CD14-positive monocyte (primary cell): Measurements from ENCODE around the gene DYRK1A. TPM values are rescaled to one million over a fixed set of nuclear protein-coding genes. Genes with fewer than 3 reads are reported as not detected.

ENCODE experiments used
- DNase-seq, 3 donors: peaks; one replicate each; pipeline ENCODE4 v3.0.0-alpha.2; 2011 to 2022
- H2AFZ ChIP-seq: 2 replicates; pipeline ENCODE4 v1.6.0; 2012; ENCODE audit warnings: mild to moderate bottlenecking, low read depth, low read length, inconsistent platforms; ENCODE audit not compliant: insufficient read depth, poor library complexity, severe bottlenecking
- H3K27ac ChIP-seq, 2 donors: 1 replicate in 1 of 2; 2 replicates in 1 of 2; pipeline ENCODE4 v1.5.1; 2012 to 2013; ENCODE audit warnings: low read length in 2 of 2, control low read depth in 1 of 2, inconsistent platforms in 1 of 2, low read depth in 1 of 2, mild to moderate bottlenecking in 1 of 2
- H3K27me3 ChIP-seq, 2 donors: one replicate each; pipeline versions ENCODE4 v1.6.0 to v1.6.1; 2011 to 2013; ENCODE audit warnings: low read length in 2 of 2; ENCODE audit not compliant: control insufficient read depth in 2 of 2, insufficient read depth in 2 of 2
- H3K36me3 ChIP-seq, 2 donors: replicated peaks in 1 of 2; 1 replicate in 1 of 2; 2 replicates in 1 of 2; pipeline versions ENCODE4 v1.5.1 to v1.6.1; 2012 to 2013; ENCODE audit warnings: low read length in 2 of 2, control low read depth in 1 of 2, inconsistent platforms in 1 of 2, mild to moderate bottlenecking in 1 of 2; ENCODE audit not compliant: insufficient read depth in 2 of 2, control insufficient read depth in 1 of 2
- H3K4me1 ChIP-seq, 2 donors: 1 replicate in 1 of 2; 2 replicates in 1 of 2; pipeline versions ENCODE4 v1.5.1 to v1.6.1; 2012 to 2013; ENCODE audit warnings: low read length in 2 of 2, control low read depth in 1 of 2, inconsistent platforms in 1 of 2, mild to moderate bottlenecking in 1 of 2, moderate library complexity in 1 of 2; ENCODE audit not compliant: insufficient read depth in 2 of 2, control insufficient read depth in 1 of 2
- H3K4me2 ChIP-seq: replicated peaks from 2 replicates; pipeline ENCODE3; 2012; ENCODE audit warnings: low read length, moderate library complexity, mild to moderate bottlenecking; ENCODE audit not compliant: poor library complexity, severe bottlenecking; ENCODE audit errors: extremely low read depth
- H3K4me3 ChIP-seq, 3 experiments: fragments of 200-600 bp in 1 of 3; sonication (generic) in 1 of 3; replicated peaks in 1 of 3; 1 replicate in 2 of 3; 2 replicates in 1 of 3; pipeline ENCODE4 v1.5.1; 2011 to 2013; ENCODE audit warnings: low read length in 3 of 3, mild to moderate bottlenecking in 3 of 3, control low read depth in 2 of 3, low read depth in 2 of 3, inconsistent platforms in 1 of 3, moderate library complexity in 1 of 3
- H3K79me2 ChIP-seq: 2 replicates; pipeline ENCODE4 v1.6.0; 2012; ENCODE audit warnings: mild to moderate bottlenecking, control low read depth, inconsistent platforms, low read length, moderate library complexity; ENCODE audit not compliant: insufficient read depth
- H3K9ac ChIP-seq: 2 replicates; pipeline ENCODE4 v1.6.0; 2017; ENCODE audit warnings: low read length, mild to moderate bottlenecking; ENCODE audit not compliant: insufficient read depth, poor library complexity, severe bottlenecking
- H3K9me3 ChIP-seq, 2 donors: replicated peaks in 1 of 2; 1 replicate in 1 of 2; 2 replicates in 1 of 2; pipeline versions ENCODE4 v1.5.1 to v1.6.1; 2012 to 2013; ENCODE audit warnings: low read length in 2 of 2, control low read depth in 1 of 2; ENCODE audit not compliant: control insufficient read depth in 1 of 2, insufficient read depth in 1 of 2
- H4K20me1 ChIP-seq: 2 replicates; pipeline ENCODE4 v1.6.0; 2012; ENCODE audit warnings: mild to moderate bottlenecking, low read length, control low read depth, moderate library complexity; ENCODE audit not compliant: insufficient read depth
- H3K27ac Mint-ChIP-seq, 7 donors: one replicate each; pipeline ENCODE4 v1.8.0; 2020; ENCODE audit warnings: mild to moderate bottlenecking in 7 of 7, mixed read lengths in 7 of 7, moderate library complexity in 6 of 7, inconsistent platforms in 2 of 7
- H3K27me3 Mint-ChIP-seq, 3 donors: one replicate each; pipeline ENCODE4 v1.8.0; 2021 to 2022; ENCODE audit warnings: low read depth in 3 of 3, mild to moderate bottlenecking in 3 of 3, mixed read lengths in 3 of 3, moderate library complexity in 3 of 3, inconsistent platforms in 1 of 3
- H3K36me3 Mint-ChIP-seq, 2 donors: one replicate each; pipeline ENCODE4 v1.8.0; 2020; ENCODE audit warnings: mixed read lengths in 2 of 2, inconsistent platforms in 1 of 2, mild to moderate bottlenecking in 1 of 2
- H3K4me1 Mint-ChIP-seq: one replicate; pipeline ENCODE4 v1.8.0; 2020; ENCODE audit warnings: mild to moderate bottlenecking, mixed read lengths
- H3K4me3 Mint-ChIP-seq, 2 donors: one replicate each; pipeline ENCODE4 v1.8.0; 2020; ENCODE audit warnings: mild to moderate bottlenecking in 2 of 2, mixed read lengths in 2 of 2, moderate library complexity in 1 of 2
- H3K9me3 Mint-ChIP-seq, 7 donors: one replicate each; pipeline ENCODE4 v1.8.0; 2020 to 2022; ENCODE audit warnings: mixed read lengths in 7 of 7, mild to moderate bottlenecking in 6 of 7, moderate library complexity in 6 of 7, inconsistent platforms in 2 of 7
- CTCF ChIP-seq: fragments of 200-600 bp; IDR thresholded peaks from one replicate; pipeline ENCODE4 v1.8.0; 2022; ENCODE audit warnings: antibody characterized with exemption, mild to moderate bottlenecking
- WGBS: methylation state at CpG from one replicate; pipeline ENCODE4 v1.1.5; 2013; ENCODE audit warnings: missing lambda C conversion rate; ENCODE audit not compliant: insufficient coverage; 5-methylcytosine and 5-hydroxymethylcytosine counted together
- intact Hi-C, 2 donors: fragments of 100-400 bp; cut with micrococcal nuclease; formaldehyde crosslinking; loops; one replicate each; pipeline versions ENCODE4 v1.15.0 to v1.15.1; 2023
- polyA plus RNA-seq, 3 donors: library from polyadenylated mRNA; depleted of rRNA in 1 of 3; unstranded in 2 of 3; stranded (reverse) in 1 of 3; fragments of 300-500 nt in 2 of 3; fragments of >200 nt in 1 of 3; fragmentation: Illumina TruSeq in 2 of 3; gene quantifications; 1 replicate in 2 of 3; 2 replicates in 1 of 3; pipeline ENCODE4 v1.2.3, GENCODE V29; 2012 to 2021

DYRK1A gene
- polyA plus RNA-seq, 3 donors = 1.8 to 53.5 (median 2.4) TPM

- no peak overlapping the region for H3K4me2 ChIP-seq
- no peak overlapping the region for H2AFZ ChIP-seq
- no peaks in the 10 kb centered on the region for H3K9me3 ChIP-seq
- intact Hi-C loops = no loop called here
- H4K20me1 ChIP-seq = peaks cover 100% of the 10 kb centered on the region
- H3K9ac ChIP-seq = no peak overlapping the region
- no peak overlapping the region for H3K4me3 ChIP-seq
- H3K27ac Mint-ChIP-seq = peak overlapping the region in 1 of 7 donors; percentile 16
- no peaks in the 10 kb centered on the region for H3K36me3 ChIP-seq
- peaks cover 100% of the 10 kb centered on the region for H3K79me2 ChIP-seq
- H3K9me3 Mint-ChIP-seq = peaks cover 0 to 7% (median 0%) of the 10 kb centered on the region in 7 donors
- peak overlapping the region in 1 of 2 donors; percentile 13 for H3K27ac ChIP-seq
- peaks cover 3 to 6% of the 10 kb centered on the region in 2 donors for H3K36me3 Mint-ChIP-seq
- peaks cover 46% of the 10 kb centered on the region for H3K4me1 Mint-ChIP-seq
- H3K4me1 ChIP-seq = peaks cover 0 to 3% of the 10 kb centered on the region in 2 donors
- H3K4me3 Mint-ChIP-seq = no peak overlapping the region
- H3K27me3 ChIP-seq = no peaks in the 10 kb centered on the region
- TF ChIP-seq CTCF = no peak
- H3K27me3 Mint-ChIP-seq = no peaks in the 10 kb centered on the region
- DNase-seq = no peak
- 86% methylated on average over 3 of the region's 6 CpGs for WGBS
These were observed 30.3 kb downstream of the DYRK1A start for GRCh38 chr21:37396855-37397254.

- H3K4me3 ChIP-seq = no peak overlapping the region
- H3K79me2 ChIP-seq = peaks cover 100% of the 10 kb centered on the region
- H3K36me3 ChIP-seq = no peaks in the 10 kb centered on the region
- no CpG with 5 or more reads among the region's 5 CpGs for WGBS
- H3K27me3 ChIP-seq = no peaks in the 10 kb centered on the region
- peaks cover 100% of the 10 kb centered on the region for H4K20me1 ChIP-seq
- TF ChIP-seq CTCF = no peak
- H3K9me3 Mint-ChIP-seq = peaks cover 0 to 11% (median 7%) of the 10 kb centered on the region in 7 donors
- H3K4me2 ChIP-seq = no peak overlapping the region
- H3K27me3 Mint-ChIP-seq = no peaks in the 10 kb centered on the region
- DNase-seq = no peak
- H3K4me1 ChIP-seq = no peaks in the 10 kb centered on the region
- intact Hi-C loops = no loop called here
- peaks cover 36% of the 10 kb centered on the region for H3K4me1 Mint-ChIP-seq
- H3K9me3 ChIP-seq = peaks cover 0 to 3% of the 10 kb centered on the region in 2 donors
- peak overlapping the region in 5 of 7 donors; percentile 1 to 78 (median 66) for H3K27ac Mint-ChIP-seq
- no peak overlapping the region for H3K9ac ChIP-seq
- H3K36me3 Mint-ChIP-seq = peaks cover 1 to 5% of the 10 kb centered on the region in 2 donors
- peak overlapping the region in 1 of 2 donors; percentile 24 for H3K27ac ChIP-seq
- H3K4me3 Mint-ChIP-seq = no peak overlapping the region
- no peak overlapping the region for H2AFZ ChIP-seq
These were observed 32.1 kb downstream of the DYRK1A start for GRCh38 chr21:37398697-37399096.
